Measurements from ENCODE around the gene AGBL1. TPM values are rescaled to one million over a fixed set of nuclear protein-coding genes. Genes with fewer than 3 reads are reported as not detected.

The AGBL1 gene
- not detected for total RNA-seq
- not detected for polyA plus RNA-seq

DNA sequence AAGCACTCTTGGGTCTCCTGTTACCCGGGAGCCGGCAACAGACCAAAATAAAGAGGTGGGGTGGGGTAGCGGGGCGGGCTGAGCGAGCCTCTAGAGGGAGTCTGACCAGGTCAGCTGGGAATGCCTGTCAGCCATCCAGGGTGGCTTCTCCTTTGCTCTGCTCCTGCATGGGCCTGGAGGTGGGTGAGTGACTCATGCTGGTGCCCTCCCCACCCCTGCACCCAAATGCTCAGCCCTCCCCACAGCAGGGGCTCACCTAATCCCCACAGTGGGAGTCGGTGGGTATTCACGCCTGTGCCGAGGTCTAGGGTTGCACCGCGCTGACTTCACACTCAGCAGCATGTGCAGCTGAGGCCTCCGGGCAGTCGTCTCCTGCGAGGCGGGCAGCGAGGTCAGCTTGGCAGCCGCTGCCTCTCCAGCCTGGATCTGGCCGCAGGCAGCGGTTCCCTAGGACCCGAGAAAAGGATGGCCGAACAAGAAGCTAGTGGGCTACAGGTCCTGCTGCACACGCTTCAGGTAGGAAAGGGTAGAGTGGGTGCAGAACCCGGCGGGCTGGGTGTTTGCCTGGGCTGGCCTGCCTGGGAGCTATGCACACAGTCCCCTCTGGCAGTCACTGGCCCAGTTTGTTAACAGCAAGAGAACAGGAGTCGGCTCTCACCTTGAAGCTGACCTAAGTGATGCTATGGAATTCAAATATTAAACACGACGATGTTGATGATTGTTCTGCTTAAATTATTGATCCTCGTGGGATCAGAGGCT is at the start of gene AGBL1:
AGBL1 (plus strand) TSS at position 364 of the 759 bp plus-strand sequence.
- Histone ChIP-seq H3K4me3 (ENCODE audit: low read depth in 1 of 3, low read length in 3 of 3) (no peak within 1 kb of the TSS), H3K36me3 (ENCODE audit: control insufficient read depth in 4 of 4, insufficient read depth in 3 of 4, low read depth in 1 of 4, low read length in 3 of 4) (no peaks in the 10 kb centered on the region), H3K27ac (ENCODE audit: low read depth in 1 of 2, low read length in 2 of 2) (no peak within 1 kb of the TSS), H3K9ac (ENCODE audit: low read depth in 1 of 2, low read length in 2 of 2) (no peak within 1 kb of the TSS), H3K9me3 (ENCODE audit: control insufficient read depth in 4 of 4, low read length in 3 of 4) (no peaks in the 10 kb centered on the region), H3K4me1 (ENCODE audit: control insufficient read depth in 4 of 4, insufficient read depth in 4 of 4, low read length in 3 of 4) (no peaks in the 10 kb centered on the region), H3K27me3 (ENCODE audit: control insufficient read depth in 4 of 4, insufficient read depth in 4 of 4, low read length in 3 of 4) (peaks cover 0 to 3% (median 0%) of the 10 kb centered on the region in 4 donors)
- TF ChIP-seq NR2F2 (IDR thresholded peaks at IDR 0.05) (no peak), FOXA2 (IDR thresholded peaks at IDR 0.05) (no peak), RAD21 (IDR thresholded peaks at IDR 0.05) (no peak)
- no peak for DNase-seq (ENCODE audit: low spot score)
- 79% methylated on average over 27 of the region's 27 CpGs for WGBS

DNA sequence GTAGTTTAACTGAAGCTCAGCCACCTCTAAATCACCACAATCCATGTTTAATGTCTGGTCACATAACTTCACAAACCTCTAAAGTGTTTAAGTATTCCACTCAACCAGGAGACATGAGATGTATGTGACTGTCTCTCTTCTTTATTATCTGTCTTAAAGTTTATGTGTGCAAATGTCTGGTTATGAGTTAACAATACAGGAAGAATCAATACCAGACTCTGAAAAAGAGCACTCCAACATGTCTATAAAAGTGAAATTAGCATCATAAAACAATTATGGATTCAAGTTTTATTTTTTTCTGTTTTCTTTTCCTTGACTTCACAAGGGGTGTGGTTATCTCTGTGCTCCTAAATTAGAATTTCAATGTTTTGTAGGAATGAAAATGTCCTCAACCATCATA is 44.8 kb upstream of the AGBL1 start:
- no peak overlapping the region for H3K27ac ChIP-seq (ENCODE audit: low read depth in 1 of 2, low read length in 2 of 2)
- H3K27me3 ChIP-seq (ENCODE audit: control insufficient read depth in 4 of 4, insufficient read depth in 4 of 4, low read length in 3 of 4): no peaks in the 10 kb centered on the region
- H3K9ac ChIP-seq (ENCODE audit: low read depth in 1 of 2, low read length in 2 of 2): no peak overlapping the region
- H3K9me3 ChIP-seq (ENCODE audit: control insufficient read depth in 4 of 4, low read length in 3 of 4): no peaks in the 10 kb centered on the region
- TF ChIP-seq TAF1 (conservative IDR thresholded peaks at IDR 0.05): no peak
- no peak for TF ChIP-seq EGR1 (IDR thresholded peaks at IDR 0.05; ENCODE audit: low read depth in 2 of 2)
- no peak for TF ChIP-seq HNF4A (conservative IDR thresholded peaks at IDR 0.05)
- no peak for TF ChIP-seq YY1 (IDR thresholded peaks at IDR 0.05)
- no peak for TF ChIP-seq JUND (IDR thresholded peaks at IDR 0.05)
- TF ChIP-seq FOXA1 (IDR thresholded peaks at IDR 0.05): no peak
- TF ChIP-seq FOXA2 (IDR thresholded peaks at IDR 0.05): no peak
- no peak for TF ChIP-seq HNF4G (IDR thresholded peaks at IDR 0.05)
- TF ChIP-seq, protein P1, sequence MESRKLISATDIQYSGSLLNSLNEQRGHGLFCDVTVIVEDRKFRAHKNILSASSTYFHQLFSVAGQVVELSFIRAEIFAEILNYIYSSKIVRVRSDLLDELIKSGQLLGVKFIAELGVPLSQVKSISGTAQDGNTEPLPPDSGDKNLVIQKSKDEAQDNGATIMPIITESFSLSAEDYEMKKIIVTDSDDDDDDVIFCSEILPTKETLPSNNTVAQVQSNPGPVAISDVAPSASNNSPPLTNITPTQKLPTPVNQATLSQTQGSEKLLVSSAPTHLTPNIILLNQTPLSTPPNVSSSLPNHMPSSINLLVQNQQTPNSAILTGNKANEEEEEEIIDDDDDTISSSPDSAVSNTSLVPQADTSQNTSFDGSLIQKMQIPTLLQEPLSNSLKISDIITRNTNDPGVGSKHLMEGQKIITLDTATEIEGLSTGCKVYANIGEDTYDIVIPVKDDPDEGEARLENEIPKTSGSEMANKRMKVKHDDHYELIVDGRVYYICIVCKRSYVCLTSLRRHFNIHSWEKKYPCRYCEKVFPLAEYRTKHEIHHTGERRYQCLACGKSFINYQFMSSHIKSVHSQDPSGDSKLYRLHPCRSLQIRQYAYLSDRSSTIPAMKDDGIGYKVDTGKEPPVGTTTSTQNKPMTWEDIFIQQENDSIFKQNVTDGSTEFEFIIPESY (IDR thresholded peaks at IDR 0.05): no peak
- TF ChIP-seq, protein P2, sequence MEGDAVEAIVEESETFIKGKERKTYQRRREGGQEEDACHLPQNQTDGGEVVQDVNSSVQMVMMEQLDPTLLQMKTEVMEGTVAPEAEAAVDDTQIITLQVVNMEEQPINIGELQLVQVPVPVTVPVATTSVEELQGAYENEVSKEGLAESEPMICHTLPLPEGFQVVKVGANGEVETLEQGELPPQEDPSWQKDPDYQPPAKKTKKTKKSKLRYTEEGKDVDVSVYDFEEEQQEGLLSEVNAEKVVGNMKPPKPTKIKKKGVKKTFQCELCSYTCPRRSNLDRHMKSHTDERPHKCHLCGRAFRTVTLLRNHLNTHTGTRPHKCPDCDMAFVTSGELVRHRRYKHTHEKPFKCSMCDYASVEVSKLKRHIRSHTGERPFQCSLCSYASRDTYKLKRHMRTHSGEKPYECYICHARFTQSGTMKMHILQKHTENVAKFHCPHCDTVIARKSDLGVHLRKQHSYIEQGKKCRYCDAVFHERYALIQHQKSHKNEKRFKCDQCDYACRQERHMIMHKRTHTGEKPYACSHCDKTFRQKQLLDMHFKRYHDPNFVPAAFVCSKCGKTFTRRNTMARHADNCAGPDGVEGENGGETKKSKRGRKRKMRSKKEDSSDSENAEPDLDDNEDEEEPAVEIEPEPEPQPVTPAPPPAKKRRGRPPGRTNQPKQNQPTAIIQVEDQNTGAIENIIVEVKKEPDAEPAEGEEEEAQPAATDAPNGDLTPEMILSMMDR (IDR thresholded peaks at IDR 0.05; ENCODE audit: low read depth, low read length, missing input control): no peak
- TF ChIP-seq NR2F2 (IDR thresholded peaks at IDR 0.05): no peak
- TF ChIP-seq, protein P3, sequence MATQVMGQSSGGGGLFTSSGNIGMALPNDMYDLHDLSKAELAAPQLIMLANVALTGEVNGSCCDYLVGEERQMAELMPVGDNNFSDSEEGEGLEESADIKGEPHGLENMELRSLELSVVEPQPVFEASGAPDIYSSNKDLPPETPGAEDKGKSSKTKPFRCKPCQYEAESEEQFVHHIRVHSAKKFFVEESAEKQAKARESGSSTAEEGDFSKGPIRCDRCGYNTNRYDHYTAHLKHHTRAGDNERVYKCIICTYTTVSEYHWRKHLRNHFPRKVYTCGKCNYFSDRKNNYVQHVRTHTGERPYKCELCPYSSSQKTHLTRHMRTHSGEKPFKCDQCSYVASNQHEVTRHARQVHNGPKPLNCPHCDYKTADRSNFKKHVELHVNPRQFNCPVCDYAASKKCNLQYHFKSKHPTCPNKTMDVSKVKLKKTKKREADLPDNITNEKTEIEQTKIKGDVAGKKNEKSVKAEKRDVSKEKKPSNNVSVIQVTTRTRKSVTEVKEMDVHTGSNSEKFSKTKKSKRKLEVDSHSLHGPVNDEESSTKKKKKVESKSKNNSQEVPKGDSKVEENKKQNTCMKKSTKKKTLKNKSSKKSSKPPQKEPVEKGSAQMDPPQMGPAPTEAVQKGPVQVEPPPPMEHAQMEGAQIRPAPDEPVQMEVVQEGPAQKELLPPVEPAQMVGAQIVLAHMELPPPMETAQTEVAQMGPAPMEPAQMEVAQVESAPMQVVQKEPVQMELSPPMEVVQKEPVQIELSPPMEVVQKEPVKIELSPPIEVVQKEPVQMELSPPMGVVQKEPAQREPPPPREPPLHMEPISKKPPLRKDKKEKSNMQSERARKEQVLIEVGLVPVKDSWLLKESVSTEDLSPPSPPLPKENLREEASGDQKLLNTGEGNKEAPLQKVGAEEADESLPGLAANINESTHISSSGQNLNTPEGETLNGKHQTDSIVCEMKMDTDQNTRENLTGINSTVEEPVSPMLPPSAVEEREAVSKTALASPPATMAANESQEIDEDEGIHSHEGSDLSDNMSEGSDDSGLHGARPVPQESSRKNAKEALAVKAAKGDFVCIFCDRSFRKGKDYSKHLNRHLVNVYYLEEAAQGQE (IDR thresholded peaks at IDR 0.05): no peak
- TF ChIP-seq RXRA (IDR thresholded peaks at IDR 0.05): no peak
- no peak for TF ChIP-seq SP1 (IDR thresholded peaks at IDR 0.05)
- no peak overlapping the region for H3K4me3 ChIP-seq (ENCODE audit: low read depth in 1 of 3, low read length in 3 of 3)
- H3K36me3 ChIP-seq (ENCODE audit: control insufficient read depth in 4 of 4, insufficient read depth in 3 of 4, low read depth in 1 of 4, low read length in 3 of 4): no peaks in the 10 kb centered on the region
- DNase-seq (ENCODE audit: low spot score): no peak
- H3K4me1 ChIP-seq (ENCODE audit: control insufficient read depth in 4 of 4, insufficient read depth in 4 of 4, low read length in 3 of 4): no peaks in the 10 kb centered on the region
